ENCODE measurements around the gene GP1BB.

The GP1BB gene

DNA sequence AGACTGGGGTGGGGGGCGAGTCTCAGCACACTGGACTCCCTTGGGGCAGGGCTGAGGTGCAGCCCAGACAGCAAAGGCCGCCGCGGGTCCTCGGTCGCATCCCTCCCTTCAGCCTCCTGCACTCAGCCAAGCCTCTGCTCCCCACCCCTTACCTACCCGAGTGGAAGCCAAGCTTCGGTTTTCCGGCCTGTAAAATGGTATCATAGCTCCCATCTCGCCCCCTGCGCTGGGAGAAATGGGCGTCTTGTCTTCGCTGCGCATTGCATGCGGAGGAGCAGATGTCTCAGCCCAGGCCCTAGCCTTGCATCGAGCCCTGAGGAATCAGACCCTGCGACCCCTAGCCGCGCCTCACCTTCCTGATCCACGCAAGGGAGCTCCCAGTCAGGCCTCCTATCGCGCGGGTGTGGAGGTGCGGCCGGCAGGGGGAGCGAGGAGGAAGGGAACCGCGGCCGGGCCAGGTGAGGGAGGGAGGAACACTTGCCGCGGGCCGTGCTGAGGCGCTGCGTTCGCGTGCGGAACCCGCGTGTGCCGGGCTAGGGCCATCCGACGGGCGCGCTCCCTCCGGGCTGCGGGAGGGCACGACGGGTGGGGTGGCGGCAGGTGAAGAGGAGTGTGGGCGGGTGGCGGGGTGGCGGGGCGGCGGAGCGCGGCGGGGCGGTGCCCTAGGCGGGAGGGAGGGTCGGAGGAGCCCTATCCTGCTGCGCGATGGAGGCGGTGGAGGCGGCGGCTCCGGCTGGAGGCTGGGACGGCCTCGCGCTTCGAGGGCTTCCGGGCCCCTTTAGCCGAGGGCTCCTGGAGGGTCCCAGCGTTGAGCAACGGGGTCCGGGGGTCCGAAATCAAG, 33.2 kb downstream of the GP1BB start:
- no peak for DNase-seq

DNA sequence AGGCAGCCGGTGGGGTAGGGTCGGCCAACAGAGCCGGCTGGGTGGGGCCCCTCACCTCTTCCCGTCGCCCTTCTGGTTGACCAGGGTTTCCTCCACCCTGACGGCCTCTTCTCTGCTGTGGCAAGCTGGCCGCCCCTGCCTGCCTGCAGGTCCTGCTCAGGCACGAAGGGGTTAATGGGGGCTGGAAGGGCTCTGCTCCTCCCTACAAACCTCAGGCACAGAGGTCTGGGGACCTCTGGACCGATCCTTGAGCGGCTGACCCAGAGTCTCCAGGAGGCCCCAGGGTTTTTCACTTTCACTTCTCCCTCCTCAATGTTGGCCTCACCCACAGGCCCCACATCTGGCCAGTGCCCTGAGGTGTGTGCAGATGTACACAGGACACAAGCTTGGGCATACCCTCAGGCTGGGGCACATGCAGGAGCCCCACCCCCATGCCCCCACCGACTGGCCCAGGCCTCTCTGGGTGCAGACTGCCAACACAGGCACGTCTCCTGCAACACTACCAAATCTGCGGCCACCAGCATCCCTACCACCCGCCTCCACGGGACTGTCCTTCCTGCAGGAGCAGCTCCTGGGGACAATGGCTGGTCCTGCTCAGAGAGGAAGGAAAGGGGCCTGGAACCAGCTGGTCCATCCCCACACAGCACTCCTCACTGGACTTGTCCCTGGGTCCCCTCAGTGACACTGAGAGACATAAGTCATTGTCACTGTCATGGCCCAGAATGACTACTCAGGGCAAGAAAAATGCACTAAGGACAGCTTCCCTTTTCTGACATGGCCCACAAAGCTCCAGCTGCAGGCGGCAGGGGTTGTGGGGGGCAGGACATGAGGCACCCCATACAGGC, 34.0 kb downstream of the GP1BB start:
- no peak for DNase-seq

- DNase-seq = no peak
Measured at GRCh38 chr22:19757985-19758895, 34.9 kb downstream of the GP1BB start.

DNA sequence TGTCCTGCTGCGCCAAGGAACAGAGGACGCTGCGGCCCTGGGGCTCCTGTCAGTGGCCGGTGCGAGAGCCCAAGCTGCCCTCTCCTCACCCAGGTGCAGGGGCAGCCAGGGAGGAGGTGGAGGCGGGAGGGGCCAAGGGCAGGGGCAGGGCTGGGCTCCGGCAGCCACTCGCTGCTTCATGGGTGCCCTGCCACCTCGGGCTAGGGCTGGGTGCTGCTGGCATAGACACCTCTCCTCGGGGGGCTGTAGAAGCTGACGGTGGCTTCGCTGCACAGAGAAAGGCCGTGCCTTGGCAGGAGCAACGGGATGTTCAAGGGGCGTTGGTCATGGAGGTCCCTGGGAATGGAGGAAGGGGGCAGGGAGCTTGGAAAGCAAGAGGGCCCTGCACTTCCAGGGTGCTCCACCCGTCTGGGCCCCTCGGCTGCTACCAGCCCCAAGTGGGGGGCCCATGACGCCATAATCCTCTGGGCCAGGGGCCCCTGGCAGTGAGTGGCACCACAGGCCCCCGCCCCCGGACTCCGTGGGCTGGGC, 35.6 kb downstream of the GP1BB start:
- no peak for DNase-seq

DNA sequence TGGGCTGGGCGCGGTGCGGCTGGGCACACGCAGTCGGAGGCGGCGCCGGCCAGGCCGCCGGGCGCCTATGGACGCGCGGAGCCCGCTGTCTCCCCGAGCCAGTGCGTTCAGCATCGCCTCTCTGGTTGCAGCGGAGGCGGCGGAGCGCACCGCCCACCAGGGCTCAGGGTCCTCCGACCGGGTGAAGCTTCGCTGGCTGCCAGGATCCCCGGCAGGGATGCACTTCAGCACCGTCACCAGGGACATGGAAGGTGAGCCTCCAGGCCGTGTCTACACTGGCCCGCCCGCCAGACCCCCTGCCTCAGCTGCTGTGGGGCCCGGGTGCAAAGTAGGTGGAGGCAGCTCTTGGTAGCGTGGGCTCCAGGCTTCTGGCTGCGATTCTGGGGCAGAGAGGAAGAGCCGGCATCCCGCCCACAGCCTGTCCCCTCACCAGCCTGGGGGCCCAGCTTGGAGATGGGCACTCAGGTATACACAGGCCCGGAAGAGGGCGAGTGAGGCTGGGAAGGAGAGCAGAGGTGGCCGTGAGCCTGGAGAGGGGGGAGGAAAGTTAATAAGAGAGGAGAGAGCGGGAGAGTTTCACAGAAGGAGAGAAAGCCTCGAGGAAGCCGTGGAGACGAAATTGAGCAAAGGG, 36.2 kb downstream of the GP1BB start:
- no peak for DNase-seq

DNA sequence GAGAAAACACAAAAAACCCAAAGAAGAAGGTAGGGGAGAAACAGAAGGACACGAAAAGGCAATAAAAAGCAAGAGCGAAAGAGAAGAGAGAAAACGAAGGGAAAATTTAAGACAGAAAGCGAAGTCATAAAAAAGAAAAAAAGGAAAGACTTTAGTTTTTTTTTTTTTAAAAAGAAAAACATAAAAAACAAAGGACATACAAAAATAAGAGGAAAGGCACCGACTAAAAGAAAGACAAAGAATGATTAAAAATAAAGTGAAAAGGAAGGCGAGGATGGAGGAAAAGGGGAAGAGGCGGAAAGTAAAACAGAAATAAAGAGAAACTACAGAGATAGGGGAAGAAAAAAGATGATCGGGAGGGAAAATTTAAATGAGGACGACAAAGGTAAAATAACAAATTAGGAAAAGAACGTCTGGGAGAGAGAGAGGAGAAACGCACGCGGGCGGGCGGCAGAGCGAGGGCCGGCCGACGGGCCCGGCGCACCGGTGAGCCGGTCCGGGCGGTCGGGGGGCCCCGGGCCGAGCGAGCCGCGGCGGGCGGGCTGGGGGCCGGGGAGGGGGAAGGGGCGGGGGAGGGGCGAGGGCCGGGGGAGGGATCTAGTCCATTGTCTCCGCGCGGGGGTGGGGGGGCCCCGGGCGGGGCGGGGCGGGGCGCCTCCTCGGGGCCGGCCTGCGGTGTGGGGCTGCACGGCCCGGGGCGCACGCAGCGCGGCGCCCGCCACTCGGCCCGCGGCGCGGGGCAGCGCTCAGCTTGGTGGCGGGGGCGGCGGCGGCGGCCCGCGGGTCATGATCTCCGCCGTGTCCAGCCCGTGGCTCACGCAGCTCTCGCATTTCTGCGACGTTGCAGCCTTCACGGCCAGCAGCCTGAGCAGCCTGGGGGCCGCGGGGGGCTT, 37.0 kb downstream of the GP1BB start, which contains the start of gene TBX1:
TSS of gene TBX1 (plus strand) at position 721 of the 893 bp plus-strand sequence. CDS start at position 787, 66 bp downstream.
- no peak for DNase-seq

DNA sequence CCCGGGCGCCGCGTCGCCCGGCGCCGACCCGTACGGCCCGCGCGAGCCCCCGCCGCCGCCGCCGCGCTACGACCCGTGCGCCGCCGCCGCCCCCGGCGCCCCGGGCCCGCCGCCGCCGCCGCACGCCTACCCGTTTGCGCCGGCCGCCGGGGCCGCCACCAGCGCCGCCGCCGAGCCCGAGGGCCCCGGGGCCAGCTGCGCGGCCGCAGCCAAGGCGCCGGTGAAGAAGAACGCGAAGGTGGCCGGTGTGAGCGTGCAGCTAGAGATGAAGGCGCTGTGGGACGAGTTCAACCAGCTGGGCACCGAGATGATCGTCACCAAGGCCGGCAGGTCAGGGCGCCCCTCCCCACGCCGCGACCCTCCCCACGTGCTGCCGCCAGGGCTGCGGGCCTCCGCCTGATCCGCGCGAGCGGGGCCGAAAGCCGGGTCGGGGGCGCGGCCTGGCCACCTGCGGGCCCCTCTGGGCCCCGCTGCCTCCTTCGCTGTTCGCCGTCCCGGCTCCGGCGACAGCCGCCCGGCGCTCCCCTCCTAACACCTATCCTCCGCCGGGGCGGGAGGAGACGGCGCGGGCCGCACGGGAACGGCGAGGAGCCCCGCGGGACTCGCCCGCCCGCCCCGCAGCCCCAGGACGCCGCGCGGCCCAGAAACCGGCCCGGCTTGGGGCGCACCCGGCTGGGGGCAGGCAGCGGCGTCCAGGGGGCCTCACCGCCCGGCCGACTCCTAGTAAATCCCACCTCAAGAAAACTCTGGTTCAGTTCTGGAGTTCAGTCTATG, 37.8 kb downstream of the GP1BB start:
- no peak for DNase-seq

DNA sequence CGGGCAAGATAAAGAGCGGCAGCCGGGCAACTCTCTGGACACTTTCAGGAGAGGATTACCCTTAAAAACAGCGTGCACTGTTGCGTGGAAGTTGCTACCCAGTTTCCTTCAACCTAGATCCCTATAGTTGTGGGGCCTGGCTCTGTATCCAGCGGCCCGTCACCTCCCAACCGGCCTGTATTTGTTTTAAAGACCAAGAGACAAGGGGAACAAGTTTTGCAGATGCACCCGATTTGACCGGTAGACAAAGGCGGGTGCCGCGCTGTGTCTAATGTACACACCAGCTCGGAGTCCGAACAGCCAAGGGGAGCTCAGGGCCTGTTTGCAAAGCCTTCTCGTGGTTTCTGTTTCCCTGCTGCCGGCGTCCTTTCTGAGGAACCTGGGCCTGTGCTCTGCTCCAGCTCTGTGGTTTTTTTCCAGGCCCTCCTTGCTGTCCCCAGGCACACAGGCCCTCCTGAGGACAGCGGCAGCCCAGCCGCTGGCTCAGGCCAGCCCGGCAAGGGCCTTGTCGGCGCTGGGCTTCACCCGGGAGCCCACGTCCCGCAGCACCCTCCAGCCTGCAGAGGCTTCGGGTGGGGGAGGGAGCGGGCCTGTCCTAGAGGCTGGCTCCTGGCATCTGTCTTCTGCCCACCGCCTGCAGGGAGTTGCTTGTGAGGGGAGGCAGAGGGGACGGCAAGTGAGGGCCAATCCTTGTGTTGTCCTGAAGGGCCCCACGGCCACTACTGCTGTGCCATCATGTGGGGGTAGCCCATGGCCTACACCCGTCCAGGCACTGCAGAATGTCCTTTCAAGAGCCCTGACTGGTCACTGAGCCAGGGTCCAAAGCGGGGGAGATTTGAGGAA, 38.6 kb downstream of the GP1BB start:
- DNase-seq = no peak

DNA sequence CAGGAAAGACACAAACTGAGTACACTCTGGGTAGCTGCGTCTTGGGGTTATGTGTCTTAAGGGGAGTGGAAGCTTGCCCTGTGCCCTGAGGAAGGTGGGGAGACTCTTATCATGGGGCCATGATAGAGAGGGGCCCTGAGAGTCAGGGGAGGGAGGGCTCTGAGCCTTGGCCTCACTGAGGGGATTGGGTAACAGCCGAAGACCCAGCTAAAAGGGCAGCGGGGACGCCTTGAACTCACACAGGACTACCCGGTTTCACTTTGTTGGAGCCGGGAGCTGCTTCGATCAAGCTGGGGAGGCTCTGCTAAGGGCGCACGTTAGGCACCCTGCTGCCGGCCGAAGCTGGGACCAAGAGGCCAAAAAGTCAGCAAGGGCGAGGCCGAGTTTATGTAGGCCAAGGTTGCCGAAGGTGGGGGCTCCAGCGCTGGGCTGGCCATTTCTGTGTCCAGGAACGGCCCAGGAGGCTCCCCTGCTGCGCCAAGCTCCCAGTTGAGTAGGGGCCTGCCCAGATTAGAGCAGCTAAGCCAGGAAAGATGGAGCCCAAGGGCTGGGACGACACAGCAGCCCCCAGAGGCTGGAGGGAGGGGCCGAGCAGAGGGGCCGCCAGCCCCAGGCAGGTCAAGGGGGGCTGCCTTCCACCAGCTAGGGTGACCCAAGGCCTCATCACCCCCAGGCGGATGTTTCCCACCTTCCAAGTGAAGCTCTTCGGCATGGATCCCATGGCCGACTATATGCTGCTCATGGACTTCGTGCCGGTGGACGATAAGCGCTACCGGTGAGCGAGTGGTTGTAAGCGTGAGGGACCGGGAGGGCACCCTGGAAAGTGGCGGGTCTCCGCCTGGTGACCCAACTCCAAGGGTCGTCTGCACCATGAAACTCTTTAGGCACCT, 39.5 kb downstream of the GP1BB start:
- no peak for DNase-seq

GRCh38 chr22:19763458-19764298, 40.3 kb downstream of the GP1BB start:
- DNase-seq = no peak

DNA sequence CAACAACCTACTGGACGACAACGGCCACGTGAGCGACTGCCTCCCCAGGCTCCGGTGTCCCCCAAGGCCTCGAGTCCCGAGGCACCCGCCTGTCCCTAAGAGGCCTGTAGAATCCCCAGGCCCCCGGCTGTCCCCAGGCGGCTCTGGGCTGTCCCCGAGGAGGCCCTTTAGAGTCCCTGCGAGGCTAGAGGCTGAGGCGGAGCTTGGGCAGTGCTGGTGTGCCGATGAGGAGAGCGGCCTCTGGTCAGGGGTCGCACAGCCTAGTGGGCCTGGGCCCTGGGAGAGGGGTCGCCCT, 40.9 kb downstream of the GP1BB start:
- no peak for DNase-seq

GRCh38 chr22:19764636-19765476, 41.5 kb downstream of the GP1BB start:
- no peak for DNase-seq

- DNase-seq = no peak
Measured at GRCh38 chr22:19765477-19766239, 42.3 kb downstream of the GP1BB start.

DNA sequence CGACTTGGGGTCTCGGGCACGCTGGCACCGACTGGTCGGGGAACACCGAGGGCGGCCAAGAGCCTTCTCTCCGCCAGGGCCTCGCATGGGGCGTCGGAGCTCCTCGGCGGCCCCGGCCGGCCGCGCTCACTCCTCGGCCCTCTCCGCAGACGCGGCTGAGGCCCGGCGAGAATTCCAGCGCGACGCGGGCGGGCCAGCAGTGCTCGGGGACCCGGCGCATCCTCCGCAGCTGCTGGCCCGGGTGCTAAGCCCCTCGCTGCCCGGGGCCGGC, 42.8 kb downstream of the GP1BB start:
- DNase-seq = no peak

DNA sequence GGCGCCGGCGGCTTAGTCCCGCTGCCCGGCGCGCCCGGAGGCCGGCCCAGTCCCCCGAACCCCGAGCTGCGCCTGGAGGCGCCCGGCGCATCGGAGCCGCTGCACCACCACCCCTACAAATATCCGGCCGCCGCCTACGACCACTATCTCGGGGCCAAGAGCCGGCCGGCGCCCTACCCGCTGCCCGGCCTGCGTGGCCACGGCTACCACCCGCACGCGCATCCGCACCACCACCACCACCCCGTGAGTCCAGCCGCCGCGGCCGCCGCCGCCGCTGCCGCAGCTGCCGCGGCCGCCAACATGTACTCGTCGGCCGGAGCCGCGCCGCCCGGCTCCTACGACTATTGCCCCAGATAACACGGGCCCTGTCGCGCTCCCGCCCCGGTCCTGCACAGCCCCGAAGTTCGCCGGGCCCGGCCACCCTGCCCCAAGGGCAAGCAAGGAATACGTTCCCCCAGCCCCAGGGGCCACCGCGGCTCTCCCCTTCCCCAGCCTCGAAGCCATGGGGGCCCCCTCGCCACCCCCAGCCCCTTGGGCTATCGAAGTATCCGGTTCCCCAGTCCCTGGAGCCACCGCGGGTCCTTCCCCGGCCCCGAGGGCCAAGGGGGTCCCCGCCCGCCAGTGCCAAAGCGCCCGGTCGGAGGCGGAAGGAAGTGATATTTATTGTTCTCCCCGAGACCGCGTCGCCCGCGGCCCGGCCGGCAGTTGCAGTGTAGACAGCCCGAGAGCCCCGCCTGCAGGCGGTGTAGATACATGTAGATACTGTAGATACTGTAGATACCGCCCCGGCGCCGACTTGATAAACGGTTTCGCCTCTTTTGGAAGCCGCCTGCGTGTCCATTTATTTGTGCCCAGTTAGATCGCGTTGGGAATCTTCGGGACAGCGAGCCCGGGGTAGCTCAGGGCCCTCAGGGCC, 43.4 kb downstream of the GP1BB start:
- DNase-seq = no peak
